H1 (cell line): ENCODE data around the gene HPCAL4. TPM values are rescaled to one million over a fixed set of nuclear protein-coding genes. Genes with fewer than 3 reads are reported as not detected.

Experiments used
- ASH2L ChIP-seq: fragments of 200-600, 300-600 bp; sonication (generic); IDR thresholded peaks from one replicate; pipeline ENCODE4 v1.7.1; 2017; ENCODE audit warnings: low read length
- CREB1 ChIP-seq: IDR thresholded peaks from 2 replicates; pipeline ENCODE4 v1.6.1; 2012; ENCODE audit warnings: inconsistent platforms
- GTF2F1 ChIP-seq: IDR thresholded peaks from 2 replicates; pipeline ENCODE4 v1.6.1; 2012; ENCODE audit warnings: low read depth, low read length, improper control_type of control experiment, borderline replicate concordance
- KDM1A ChIP-seq: fragments of 200-600, 300-600 bp; sonication (generic); IDR thresholded peaks from 2 replicates; pipeline ENCODE4 v1.7.1; 2016; ENCODE audit warnings: mild to moderate bottlenecking, low read length, borderline replicate concordance
- POU5F1 ChIP-seq: IDR thresholded peaks from 2 replicates; pipeline ENCODE4 v1.6.1; 2011; ENCODE audit warnings: low read depth, mild to moderate bottlenecking, low read length, moderate library complexity
- polyA plus RNA-seq, 7 experiments: library from polyadenylated mRNA; depleted of rRNA in 3 of 7; stranded (reverse) in 5 of 7; unstranded in 2 of 7; fragments of >200 nt in 5 of 7; fragments of 200-250 nt in 2 of 7; gene quantifications; 1 replicate in 5 of 7; 2 replicates in 1 of 7; 4 replicates in 1 of 7; pipeline versions ENCODE4 v1.2.1 to v1.2.3, GENCODE V29; 2011 to 2013; ENCODE audit warnings: missing spikeins in 2 of 7, mixed read lengths in 2 of 7
- total RNA-seq: library from RNA; stranded (reverse); fragmentation: NEBNext Ultra II Directional; extraction: Animal tissue kit (Norgen Biotek cat#: 25700); gene quantifications from 2 replicates; pipeline ENCODE4 v1.2.1, GENCODE V29; 2021
- TF ChIP-seq, protein P1 (sequence below): IDR thresholded peaks from 2 replicates; pipeline ENCODE4 v1.6.1; 2012; ENCODE audit warnings: low read length, inconsistent platforms

Gene HPCAL4
- total and polyA plus RNA-seq, 2 of the 8 experiments (the other 6 are each of a cell fraction or from before 2014, with no cell fraction given) = 0.54 to 0.74 TPM

DNA sequence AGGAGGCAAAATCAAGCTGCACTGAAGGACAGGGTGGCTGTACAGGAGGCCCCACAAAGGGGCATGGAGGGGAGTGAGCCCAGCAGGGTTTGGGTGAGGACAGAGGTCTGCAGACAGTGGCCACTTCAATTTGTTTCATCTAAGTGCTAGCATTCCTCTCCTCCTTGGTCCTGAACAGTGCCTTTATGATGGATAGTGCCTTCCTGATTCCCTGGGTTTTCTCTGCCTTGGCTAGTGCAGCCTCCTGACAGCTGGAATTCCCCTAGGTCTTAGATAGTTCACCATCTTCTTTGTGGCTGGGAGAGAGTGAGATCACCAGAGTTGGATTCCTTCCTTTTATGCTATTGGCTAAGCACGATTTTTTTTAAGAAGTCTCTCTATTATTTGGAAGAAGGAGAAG, 3.8 kb upstream of the HPCAL4 start (continued):
- TF ChIP-seq, protein P1, sequence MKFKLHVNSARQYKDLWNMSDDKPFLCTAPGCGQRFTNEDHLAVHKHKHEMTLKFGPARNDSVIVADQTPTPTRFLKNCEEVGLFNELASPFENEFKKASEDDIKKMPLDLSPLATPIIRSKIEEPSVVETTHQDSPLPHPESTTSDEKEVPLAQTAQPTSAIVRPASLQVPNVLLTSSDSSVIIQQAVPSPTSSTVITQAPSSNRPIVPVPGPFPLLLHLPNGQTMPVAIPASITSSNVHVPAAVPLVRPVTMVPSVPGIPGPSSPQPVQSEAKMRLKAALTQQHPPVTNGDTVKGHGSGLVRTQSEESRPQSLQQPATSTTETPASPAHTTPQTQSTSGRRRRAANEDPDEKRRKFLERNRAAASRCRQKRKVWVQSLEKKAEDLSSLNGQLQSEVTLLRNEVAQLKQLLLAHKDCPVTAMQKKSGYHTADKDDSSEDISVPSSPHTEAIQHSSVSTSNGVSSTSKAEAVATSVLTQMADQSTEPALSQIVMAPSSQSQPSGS = no peak
- TF ChIP-seq KDM1A (no peak), POU5F1 (no peak), CREB1 (no peak), GTF2F1 (no peak), ASH2L (no peak)
